Activated CD4-positive, CD25-positive, alpha-beta regulatory T cell treated with anti-CD3 and anti-CD28 coated beads, Interleukin-2, amount 50 U/mL, for 16 hours (primary cell): Measurements from ENCODE around the gene GNG14.
A peak's percentile ranks its signal among the peaks of the same experiment; 100 is the strongest.
"Not testable (repeated sequence)": the region's sequence is repeated elsewhere in the genome, so short reads cannot be mapped to it uniquely, and the experiment has no call there.

Experiments
- DNase-seq: peaks from one replicate; pipeline ENCODE4 v3.0.0-alpha.2; 2020; ENCODE audit warnings: low read depth, low spot score

GNG14 gene

DNA sequence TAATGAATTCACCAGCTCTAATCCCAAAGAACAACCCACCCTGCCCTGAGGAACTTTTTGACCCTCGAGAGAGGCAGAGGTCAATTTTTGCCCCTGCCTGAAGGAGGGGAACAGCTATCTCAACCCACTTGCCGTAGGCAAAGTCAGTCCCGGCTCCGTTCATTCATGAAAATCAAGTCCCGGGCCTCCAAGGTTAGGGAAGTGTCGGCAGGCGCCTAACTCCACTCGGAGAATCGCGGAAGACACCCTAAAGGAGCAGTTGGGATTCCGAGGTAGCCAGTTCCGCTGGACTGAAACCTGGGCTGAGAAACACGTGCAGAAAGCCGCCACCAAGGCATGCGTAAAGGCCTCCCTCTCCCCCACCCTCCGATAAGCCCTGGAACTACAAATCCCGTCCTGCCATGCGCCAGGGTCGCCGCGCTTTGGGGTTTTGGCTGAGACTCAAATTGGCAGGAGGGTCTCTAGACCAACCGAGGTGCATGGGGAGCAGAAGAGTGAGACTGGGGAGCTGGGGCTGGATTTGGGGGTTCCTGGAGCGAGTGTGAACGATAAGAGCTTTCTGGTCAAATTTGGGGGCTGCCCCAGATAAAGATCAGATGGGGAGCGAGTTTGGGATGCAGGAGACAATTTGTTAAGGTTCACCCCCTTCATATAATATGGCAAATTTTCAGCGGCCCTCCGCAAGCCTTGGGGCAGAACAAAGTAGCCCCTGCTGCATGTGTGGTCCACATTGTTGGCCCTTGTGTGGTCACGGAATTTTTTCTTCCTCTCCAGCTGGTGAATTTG lies 36.0 kb downstream of the GNG14 start, which contains the start of gene TNPO2:
Gene TNPO2, minus strand, starts transcription at position 292 of the 786 bp plus-strand sequence. CDS start 2,955 bp downstream, outside the sequence.
- DNase-seq: peak; percentile 46

DNA sequence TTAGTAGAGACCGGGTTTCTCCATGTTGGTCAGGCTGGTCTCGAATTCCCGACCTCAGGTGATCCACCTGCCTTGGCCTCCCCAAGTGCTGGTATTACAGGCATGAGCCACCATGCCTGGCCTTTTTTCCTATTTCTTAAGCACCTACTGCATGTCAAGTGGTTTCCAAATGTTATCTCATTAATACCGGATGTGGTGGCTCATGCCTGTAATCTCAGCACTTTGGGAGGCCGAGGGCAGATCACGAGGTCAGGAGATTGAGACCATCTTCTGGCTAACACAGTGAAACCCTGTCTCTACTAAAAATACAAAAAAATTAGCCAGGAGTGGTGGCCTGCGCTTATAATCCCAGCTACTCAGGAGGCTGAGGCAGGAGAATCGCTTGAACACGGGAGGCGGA lies 37.8 kb downstream of the GNG14 start:
- DNase-seq: not testable (repeated sequence)

DNA sequence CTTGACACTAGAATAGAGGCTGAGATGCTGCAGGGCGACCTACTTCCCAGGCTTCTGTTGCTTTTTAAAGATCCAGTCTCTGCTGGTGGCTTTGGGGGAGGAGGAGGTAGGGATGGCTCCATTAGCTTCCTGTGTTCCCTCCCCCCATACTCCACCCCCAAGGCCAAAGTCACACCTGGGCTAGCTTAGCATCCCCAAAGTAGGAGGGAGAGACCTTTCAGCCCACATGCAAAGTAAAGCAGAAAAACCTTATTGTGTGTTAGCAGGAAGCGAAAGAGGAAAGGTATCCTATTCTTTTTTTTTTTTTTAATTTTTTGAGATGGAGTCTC lies 39.2 kb downstream of the GNG14 start:
- DNase-seq: no peak

DNA sequence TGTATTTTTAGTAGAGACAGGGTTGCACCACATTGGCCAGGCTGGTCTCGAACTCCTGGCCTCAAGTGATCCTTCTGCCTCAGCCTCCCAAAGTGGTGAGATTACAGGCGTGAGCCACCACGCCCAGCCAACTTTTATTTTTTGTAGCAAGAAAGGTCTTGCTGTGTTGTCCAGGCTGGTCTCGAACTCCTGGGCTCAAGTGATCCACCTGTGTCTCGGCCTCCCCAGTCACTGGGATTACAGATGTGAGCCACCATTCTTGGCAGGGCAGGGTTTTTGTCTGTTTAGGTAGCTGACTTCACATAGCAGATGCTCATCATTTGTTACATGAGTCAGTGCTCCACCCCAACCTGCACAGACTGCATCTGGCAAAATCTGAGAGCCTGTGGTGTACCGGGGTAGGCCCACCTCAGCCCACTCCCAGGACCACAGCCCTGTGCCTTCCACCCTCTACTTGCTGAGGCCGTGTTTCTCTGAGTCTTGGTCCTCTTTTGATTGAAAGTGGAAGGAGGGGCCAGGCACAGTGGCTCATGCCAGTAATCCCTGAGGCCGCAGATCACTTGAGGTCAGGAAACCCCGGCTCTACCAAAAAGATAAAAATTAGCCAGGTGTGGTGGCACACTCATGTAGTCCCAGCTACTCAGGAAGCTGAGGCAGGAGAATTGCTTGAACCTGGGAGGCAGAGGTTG lies 40.1 kb downstream of the GNG14 start:
- no peak for DNase-seq

DNA sequence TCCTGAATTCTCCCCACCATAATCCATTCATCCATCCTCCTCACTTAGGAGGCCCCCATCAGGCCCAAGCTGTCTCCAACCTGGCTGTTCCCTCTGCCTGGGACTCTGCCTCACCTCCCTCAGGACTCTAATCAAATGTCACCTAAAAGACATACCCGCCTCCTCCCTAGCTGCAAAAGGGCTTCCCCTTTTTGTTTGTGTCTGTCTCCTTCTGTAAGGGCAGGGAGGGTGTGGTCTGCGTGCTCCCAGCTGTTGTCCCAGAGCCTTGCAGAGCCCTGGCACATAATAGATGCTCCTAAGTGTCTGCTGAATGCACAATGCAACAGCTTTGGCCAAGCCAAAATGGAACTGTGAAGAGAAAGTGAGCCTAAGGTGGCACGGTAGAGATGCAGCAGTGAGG lies 42.3 kb downstream of the GNG14 start:
- DNase-seq: no peak

DNA sequence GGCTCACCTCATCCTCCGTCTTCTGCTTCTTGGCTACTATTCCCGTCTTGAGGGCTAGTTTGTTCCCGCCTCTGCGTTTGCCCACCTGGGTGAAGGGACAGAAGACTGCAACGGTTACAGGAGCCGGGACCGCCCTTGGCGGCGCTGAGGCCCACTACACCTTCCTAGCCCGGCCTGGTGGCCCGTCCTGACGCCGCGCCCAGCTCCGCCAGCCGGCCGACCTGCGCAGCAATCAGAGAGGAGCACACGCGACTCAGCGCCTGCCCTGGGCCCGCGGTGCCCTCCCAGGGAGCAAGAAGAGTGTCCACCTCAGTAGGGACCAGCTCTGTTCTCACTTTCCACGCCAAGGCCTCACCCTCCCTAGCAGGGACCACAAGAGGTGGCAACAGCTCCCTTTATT lies 43.5 kb downstream of the GNG14 start:
- DNase-seq: no peak

DNA sequence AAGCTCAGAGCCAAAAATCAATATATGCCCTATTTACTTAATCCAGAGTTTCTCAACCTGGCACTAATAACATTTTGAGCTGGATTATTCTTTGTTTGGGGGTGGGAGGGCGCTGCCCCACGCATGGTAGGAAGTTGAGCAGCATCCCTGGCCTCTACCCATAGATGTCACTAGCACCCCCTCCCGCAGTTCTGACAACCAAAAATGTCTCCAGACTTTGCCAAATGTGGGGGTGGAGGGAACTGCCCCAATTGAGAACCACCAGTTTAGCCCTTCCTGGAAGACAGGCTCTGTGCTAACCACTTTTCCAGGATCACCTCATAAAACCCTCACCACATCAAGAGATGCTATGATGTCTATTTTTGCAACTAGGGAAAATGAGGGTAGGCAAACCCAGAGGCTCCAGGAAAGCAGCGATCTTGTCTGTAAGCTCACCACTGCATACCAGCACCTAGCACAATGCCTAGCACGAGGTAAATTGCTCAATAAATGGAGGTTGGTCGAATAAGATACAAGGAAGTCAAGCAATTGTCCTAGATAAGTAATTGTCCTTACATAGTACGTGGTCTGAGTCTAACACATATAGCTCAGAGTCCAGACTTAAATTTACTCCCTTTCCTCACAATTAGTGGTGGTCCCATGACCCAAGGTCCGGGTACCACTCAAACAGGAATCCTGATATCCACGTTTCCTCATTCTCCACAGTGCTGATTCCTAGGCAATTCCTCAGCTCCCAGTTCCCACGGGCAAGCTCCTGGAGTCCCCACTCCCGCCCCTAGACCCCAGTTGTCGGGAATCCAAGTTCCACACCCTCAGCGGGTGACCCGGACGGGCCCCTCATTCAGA lies 45.8 kb downstream of the GNG14 start:
- no peak for DNase-seq

DNA sequence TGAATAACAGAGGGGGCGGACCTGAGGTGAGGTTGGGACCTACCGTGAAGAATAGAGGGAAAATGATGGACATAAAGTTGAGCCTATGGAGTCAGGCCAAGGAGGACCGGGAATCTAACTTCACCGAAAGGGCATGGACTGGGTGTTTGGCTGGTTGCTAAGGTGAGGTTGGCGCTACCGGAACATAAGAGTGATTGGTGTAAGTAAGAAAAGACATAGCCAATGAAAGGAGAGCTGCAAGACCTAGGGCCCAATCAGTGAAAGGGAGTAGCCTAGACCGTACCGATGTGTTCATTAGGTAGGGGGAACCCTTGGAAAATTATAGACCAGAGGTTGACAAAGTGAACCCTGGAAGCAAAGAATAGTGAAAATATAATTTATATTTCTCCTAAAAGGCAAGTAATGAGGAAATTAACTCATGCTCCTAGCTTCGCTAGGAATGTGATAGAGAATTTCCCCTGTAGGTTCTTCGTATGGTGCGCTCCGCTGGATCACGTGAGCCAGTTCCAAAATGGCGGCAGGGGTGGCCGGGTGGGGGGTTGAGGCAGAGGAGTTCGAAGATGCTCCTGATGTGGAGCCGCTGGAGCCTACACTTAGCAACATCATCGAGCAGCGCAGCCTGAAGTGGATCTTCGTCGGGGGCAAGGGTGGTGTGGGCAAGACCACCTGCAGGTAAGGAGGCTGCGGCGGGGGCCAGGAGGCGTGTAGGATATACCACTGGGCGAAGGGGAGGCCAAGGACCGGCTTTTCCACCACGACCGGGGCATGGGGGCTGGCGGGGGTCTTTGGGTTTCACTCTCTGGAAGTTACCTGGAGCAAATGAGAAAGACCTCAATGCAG lies 49.4 kb downstream of the GNG14 start, which contains the start of gene GET3:
Gene GET3, plus strand, starts transcription at position 503 of the 840 bp plus-strand sequence. Its CDS starts 9 bp downstream, at position 512.
- DNase-seq: peak; percentile 66

DNA sequence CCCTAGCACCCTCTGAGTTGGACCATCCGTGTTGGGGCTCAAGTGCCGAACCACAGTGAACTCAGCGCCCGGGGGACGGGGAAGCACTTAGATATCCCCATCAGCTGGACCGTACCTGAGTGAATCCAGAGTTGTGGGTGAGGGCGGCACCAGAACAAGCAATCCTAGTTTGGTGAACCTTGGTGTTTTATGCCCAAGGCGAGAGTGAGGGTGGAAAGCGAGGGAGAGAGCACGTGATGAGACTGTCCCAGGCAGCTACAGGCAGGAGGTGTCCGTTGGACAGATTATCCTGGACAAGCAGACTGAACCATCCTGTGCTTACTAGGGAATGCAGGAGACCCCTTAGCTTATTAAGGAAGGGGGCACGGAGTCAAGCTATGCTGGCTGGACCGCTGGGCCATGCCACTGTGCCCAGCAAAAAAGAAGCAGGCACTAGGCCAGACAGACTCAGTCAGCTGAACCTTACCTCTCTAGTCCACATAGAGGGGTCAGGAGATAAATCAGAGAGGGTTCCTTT lies 50.1 kb downstream of the GNG14 start:
- no peak for DNase-seq
